GM19395 (cell line): Measurements from ENCODE around the gene FNBP1L.

Source experiments
- ATAC-seq: cut with Tn5 transposase; IDR thresholded peaks from one replicate; pipeline ENCODE4 v1.9.1; 2021; ENCODE audit warnings: mild to moderate bottlenecking, moderate library complexity; ENCODE audit not compliant: unreplicated experiment

FNBP1L gene

DNA sequence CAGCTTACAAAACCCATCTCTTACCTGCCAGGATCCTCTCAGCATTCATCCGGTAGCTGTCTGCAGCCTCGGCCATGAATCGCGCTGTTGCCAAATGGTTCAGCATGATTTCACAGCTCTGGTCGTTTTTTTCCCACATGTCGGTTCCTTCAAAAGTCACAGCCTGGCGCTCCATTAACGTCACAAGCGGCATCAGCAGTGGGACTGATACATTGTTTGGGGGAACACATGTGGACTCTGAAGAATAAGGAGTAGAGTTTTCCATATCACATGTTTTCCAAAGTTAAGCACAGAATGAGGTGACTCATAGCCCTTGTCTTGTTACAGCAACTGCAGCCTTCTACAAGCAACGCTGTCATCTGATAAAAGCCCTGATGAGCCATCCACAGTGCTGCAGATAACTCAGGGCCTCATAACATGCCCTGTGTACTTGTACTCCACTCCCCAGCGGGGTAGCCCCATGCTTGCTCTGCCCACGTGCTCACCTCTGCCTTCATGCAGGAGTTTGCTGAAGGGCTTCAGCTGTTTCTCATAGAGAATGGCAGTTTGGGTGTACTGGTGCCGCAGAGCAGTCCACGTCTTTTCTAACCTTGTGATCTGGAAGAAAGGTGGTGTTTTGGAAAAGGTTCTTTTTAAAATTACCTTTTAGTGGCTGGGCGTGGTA is 119.5 kb downstream of the FNBP1L start:
- no peak for ATAC-seq

DNA sequence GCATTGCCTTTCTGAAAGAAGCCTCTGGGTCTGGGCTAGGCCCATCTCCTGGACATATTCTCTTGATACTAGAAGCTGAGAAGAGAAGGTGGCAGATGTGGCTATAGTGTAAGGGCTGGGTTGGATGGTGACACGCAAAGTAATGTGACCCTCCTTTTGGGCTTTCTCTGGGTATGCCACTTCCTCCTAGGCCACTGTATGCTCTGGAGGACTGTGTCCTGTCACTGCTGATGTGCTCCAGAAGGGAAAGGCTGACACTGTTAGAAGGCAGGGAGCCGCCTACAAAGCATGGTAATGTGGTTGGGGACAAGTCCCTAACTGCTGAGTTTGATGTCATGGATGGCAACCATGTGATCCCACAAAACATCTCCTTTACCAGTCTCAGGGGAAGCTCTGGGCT is 121.6 kb downstream of the FNBP1L start:
- ATAC-seq = no peak

DNA sequence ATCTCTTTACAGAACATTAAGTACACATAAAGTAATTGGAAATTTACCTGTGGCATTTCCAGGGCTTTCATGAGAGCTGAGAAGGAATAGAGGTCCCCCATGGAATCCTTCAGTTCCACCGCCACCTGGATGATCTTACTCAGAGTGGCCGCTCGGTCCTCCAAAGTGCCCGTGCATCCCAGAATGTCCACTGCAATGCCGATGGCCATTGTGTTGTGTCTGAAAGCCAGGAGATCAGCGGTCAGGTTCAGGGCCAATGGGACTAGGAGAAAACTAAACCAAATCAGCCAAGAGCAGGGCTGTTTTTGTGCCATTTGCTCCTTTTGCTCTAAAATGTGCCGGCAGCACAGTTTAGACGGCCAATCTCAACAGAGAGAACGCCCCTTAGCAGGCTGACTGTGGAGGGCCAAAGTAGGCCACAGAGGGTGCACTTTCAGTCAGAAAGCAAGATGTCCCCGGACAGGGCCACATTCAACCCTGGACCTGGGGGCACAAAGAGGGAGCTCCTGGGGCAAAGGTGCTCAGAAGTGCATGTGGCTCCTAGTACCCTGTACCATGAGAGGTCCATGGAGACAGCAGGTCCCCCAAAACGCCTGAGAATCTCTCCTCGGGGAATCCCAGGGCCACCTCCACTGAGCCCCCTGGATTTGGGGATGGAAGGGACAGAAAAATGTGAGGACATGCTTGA is 123.8 kb downstream of the FNBP1L start:
- no peak for ATAC-seq

DNA sequence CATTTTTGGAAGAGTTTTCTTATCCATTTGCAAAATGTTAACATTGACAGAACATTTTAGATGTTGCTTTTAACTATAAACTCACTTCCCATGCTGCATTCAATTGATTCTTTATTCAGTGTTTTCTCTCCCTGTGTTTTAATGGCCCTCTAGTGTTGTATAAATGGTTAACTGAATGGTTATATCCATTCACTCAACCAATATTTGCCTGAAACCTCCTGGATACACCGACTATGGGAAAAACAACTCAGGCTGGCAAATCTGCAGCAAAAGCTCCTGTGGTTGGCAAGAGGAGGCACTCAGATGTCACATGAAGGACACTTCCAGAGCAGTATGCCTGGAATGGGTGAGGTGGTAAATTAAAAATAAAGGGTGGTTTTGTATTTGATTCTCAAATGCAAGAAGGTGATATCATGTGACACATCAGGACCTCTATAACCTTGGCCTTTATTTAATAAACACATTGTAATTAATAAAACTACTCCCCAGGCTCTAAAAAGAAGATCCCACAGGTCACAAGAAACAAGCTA is 126.1 kb downstream of the FNBP1L start:
- ATAC-seq = no peak

DNA sequence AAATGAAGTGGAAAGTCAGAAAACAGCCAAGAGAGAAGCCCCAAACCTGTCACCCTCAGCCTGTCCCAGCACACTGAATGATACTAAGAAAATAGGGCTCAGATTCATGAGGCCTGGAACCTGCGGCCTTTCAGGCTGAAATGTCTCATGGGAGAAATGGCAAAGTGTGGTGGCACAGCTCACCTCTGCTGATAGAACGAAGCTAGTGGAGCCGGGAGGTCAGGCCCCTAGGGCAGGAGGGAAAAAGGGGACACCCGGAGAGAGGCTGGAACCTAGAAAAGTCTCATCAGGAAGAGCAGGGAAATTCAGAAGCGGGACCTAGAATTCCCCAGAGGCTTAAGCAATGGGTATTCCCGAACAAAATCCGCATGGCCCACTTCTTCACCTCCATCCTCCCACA is 126.6 kb downstream of the FNBP1L start:
- ATAC-seq = no peak

DNA sequence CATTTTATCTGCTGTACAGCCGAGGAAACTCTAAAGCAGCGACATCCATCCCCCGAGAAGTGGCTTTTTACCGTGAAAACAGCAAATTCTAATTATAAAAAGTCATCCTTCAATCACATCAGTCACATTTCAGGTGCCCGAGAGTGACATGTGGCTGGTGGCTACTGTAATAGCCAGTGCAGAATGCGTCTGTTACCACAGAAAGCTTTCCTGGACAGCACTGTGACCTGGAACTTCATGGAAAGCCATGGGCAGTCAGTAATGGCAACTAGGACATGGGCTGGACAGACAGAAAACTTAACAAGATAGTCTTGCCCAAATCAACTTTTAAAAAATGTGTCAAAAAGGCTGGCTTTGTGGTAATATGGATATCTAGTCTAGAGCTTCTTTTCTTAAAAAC is 127.1 kb downstream of the FNBP1L start:
- no peak for ATAC-seq

DNA sequence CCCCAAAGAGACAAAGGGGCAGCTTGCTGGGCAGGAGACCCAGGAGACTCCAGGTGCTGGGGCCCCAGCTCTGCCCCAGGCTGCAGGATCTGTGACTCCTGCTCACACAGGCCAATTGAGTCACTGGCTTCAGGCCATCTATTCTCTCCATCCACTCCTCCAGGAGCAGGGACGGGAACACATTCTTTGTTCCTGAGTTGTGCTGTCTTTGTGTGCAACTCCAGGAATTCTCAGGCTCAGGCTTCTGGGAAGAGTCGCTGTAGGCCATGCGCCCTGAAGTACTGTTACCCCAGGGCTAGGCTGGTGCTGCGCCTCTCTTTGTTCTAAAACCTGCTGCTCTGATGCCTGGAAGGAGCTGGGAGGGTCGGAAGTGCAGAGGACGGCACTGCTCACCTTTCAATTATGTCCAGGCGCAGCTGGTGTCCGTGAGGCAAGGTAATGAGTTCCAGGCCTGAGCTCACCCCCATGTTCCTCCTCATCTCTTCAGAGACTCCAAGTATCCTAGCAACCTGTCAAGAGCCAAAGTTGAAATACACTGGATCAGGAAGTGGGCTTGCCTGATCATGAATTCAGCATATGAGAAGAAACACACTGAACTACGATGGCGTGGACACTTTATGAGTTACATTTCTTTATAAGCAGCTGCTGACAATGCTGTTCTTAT is 127.8 kb downstream of the FNBP1L start:
- no peak for ATAC-seq

DNA sequence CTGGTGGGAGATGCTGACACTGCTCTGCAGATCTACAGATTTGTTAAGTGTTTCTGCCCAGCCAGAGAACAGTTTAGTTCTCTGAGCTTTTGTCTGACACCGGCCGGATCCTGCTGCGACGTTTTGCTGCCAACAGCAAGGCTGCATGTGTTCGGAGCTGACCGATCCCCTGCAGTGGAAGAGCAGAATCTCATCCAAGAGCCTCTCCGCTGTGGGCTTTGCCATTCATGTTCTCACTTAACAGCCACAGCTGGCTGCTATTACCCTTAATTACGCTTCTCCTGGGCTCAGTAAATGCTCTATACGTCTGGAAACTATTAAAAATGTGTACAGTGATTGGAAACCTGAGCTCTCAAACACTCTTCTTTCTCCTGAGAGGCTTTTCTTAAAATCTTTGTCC is 128.4 kb downstream of the FNBP1L start:
- ATAC-seq = no peak

DNA sequence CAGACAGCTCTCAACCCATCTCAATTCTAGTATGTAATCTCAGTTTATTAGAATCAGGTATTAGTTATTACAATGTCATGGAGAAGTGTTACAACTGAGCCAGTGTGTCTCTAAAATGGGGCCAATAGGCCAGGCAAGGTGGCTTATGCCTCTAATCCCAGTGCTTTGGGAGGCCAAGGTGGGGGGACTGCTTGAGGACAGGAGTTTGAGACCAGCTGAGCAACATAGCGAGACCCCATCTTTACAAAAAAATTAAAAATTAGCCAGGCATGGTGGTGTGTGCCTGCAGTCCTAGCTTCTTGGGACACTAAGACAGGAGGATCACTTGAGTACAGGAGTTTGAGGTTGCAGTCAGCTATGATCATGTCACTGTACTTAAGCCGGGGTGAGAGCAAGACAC is 128.8 kb downstream of the FNBP1L start:
- no peak for ATAC-seq

DNA sequence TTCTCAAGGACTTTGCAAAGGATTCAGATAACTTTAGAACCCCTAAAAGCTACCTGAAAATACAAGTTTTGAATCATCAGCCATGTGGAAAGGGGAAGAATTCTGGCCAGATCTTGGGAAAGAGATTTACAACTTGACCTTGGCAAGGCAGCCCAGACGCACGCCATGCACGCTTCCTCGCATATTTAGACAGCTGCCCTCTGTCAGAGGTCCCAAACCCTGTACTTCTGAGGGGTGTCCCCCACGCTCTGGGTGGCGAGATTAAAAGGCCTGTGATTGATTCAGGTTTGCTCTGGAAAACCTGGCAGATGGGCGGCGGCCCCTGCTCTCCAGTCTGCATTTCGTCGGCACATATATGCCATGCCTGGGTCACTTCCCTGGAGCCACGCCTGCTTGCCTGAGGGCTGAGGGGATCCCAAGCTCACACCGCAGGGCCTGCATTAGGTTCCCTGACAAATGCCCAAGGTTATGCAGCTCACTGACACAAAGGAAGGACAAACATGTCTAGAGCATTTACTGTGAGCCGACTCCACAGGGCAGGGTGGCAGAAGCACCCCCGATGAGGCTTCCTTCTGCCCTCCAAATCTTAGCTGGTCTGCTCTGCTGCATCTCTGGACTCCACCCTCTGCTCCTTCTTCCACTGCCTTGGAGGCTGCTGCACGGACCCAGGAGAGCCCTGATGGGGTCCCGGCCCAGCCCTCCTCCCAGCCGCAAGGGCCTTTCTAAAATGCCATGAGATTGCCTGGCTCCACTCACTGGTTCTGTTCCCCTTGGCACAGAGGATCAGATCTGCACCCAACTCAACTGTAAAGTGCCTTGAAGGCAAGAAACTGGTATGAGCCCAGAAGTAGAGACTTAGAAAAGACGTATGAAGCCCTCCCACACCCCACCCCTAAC is 129.9 kb downstream of the FNBP1L start:
- no peak for ATAC-seq

DNA sequence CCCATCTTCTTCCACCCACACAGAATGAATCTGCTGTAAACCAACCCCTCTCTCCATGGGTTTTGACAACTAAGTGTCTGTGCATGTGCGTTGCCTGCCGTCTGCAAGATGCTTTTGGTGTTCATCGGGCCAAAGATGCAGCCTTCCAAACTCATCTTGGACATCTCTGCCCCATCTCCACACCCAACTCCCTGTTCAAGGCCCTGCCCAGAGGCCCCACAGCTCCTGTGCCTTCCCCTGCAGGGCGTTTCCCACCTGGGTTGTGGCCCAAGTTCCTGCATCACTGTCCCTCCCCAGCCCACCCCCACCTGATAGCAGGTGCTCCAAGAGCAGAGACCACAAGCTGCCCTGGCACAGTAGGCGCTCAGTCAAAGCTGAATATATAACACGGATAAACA is 130.5 kb downstream of the FNBP1L start:
- no peak for ATAC-seq

DNA sequence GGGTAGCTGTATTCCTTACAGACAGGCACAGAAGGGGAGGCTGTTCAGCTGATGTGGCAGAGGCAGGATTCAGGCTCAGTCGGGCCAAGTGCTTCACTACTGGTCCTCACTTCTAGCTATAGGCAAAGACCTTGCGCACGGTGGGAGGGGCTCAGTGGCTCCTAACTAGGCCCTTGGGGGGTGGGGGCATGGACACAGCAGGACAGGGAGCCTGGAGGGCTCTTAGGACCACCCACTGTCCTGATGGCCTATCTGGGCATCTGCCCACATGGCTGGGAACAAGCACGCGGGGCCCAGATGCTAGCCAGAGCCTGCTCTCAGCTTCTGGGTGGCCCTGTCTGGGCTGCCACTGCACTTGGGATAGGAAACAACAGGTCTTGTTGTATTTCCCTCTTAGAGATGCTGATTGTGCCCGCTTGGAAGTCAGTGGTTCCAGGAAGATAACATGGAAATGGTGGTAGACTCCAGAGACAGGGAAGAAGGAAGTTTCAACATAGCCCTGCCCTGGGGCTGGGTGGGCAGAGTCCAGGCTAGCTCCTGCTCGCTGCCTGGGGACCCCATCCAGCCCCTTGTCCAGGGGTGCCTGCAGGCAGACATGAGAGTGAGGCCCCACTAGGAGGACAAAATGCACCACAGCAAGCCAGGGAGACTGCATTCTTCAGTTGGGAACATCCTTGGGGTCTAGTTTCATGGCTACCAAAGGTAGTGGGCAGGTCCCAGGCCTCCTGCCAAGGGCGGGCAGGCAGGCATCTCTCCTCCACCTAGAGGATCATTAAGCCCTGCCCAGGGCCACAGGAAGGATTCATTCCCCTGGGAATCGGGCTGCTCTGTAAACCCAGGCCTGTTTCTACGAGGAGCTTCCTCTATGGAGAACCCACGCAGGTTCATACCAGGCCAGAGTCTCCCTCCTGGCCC is 131.2 kb downstream of the FNBP1L start:
- no peak for ATAC-seq

DNA sequence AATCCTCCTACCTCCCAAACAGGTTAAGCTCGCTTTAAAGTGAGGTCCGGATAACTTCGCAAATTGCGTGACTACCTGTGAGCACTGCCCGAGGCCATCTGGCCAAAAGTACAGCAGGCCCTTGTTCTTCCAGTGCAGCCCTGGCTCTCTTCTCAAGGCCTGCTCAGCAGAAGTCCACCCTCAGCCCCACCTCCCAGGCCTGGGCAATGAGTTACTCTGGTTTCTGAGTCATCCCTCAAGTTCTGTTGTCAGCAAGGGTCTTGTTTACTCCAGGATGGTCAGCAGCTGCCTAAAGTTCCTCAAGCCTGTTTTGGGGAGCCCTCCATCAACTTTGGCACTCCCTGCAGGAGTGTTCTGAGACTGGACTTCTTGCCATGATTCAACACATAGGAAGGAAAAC is 132.0 kb downstream of the FNBP1L start:
- no peak for ATAC-seq

DNA sequence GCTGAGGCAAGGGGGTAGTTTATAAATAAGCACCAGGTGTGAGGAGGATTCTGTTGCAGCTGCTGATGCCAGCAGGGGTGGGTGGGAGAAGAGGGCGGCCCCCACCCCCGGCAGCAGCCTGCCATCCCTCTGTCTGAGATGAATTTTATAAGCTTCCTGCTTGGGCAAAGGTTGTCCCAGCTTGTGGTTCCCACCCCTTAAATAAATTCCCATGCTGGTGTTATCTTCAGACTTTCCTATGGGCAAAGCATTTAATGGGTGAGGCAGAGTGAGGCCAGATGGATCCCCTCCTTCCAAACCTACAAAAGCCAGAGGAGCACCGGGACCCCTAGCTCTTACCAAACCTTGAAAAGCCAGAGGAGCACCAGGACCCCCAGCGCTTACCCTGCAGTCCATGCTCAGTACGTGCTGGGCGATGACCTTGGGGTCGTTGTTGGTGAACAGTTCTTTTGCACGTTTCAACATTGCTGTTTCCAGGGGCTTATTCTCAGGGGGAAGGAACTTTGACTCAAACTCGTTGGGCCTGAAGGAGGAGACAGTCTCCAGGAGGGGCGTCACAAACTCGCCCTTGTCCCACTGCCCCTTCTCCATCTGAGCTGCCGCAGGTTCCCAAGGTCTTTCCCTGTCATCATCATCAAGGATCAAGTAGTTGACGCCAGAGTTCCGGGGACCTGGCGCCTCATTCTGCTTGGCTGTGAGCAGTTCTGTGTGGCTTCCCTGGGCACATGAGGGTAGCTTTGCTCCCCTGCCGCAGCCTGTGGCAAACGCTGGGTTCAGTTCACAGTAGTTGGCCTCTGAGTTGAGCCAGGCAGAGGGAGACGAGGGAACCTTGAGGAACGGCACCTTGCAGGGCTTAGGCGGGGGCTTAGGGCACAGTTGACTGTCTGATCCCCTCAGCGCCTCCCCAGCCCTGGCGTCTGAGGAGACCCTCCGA is 134.3 kb downstream of the FNBP1L start:
- no peak for ATAC-seq

DNA sequence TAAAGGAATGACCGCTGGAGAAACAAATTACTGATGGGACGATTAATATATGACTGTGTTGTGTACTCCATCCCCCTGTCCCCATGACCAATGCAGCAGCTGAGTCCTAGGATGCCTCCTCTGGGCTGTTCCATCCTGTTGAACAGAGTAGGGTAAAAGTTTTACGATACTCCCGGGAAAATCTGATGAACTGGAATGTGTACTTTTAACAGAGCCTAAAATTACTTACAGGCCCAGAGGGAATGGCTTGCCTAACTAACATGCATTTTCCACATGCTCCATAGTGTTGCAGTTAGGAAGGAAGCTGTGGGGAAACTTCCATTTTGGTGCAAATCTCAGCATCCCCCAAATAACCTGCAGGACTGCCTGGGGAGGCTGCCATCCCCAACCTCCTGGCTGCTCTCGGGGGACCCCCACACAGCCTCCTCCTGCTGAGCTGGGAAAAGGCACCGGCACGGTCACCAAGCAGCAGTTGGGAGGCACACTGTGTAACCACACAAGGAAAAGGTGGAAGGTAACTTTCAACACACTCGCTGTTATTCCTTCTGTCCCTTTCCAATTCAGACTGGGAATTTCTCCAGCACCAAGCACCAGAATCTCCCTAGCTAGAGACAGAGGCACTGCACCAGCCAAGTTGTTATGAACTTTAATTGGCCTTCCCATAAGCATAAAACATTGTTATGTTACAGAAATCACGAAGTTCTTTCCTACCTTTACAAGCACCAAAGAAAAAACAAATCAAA is 136.5 kb downstream of the FNBP1L start:
- no peak for ATAC-seq

DNA sequence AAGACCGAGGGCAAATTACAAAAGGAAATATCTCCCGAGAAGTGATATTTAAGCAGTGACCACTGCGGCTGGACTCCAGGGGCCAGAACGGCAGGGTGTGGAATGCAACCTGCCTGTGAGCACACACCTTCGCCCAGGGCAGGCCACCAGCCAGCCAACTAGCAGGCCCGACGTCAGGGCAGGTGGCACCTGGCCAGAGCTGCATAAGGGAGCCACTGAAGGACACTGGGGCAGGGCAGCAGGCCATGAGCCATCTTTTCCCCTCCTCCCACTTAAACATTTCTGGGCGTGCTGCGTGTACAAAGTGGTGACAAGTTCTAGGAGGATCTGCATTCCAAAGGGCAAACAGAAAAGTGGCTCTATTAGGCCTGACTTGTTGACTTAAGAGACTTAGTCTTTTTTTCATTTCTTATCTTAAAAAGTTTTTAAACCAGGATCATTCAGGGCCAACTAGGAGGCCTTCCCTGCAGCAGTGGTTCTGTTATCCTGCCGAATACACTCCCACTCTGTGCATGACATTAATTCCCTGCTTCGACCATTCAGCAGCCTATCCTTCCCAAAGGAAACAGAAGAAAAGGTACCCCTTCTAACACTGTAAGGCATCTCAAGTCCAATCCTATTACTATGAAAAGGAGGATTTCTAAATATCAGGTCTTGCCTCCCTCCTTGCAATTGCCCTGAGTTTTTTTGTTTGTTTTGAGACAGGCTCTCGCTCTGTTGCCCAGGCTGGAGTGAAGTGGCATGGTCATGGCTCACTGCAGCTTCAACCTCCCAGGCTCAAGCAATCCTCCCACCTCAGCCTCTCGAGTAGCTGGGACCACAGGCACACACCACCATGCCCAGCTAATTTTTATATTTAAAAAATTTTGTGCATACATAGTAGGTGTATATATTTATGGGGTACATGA is 137.4 kb downstream of the FNBP1L start:
- ATAC-seq = no peak

DNA sequence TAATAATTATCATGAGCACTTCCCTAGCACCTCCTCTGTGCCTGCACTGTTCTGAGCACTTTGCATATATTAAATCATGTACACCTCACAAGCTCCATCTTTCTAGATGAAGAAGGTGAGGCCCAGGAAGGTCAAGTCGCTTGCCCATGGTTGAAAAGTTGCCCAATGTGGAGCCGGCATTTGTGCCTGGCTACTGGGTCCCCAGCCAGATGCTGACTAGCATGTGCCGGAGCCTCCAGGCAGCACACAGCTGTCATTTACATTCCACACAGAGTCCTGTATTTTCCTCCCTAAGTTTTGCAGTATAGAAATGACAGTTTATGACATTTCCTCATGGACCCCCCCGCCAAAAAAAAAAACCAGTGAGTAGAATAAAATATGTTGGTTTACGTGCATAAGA is 139.4 kb downstream of the FNBP1L start:
- no peak for ATAC-seq
